Keratinocyte (primary cell): Measurements from ENCODE around the gene RMP24.

ENCODE experiments used
- DNase-seq: peaks from one replicate; pipeline ENCODE4 v3.0.0-alpha.2; 2011; ENCODE audit warnings: low read depth, missing footprints, low spot score
- FAIRE-seq: peaks from 2 replicates; lab custom pipeline; 2011; peaks lifted over from hg19 to GRCh38; lab: Jason Lieb, UNC
- H2AFZ ChIP-seq: 2 replicates; pipeline ENCODE4 v1.6.0; 2012; ENCODE audit warnings: low read length, control low read depth, inconsistent platforms; ENCODE audit not compliant: control insufficient read depth
- H3K27ac ChIP-seq: 2 replicates; pipeline ENCODE4 v1.5.1; 2011; ENCODE audit warnings: low read length; ENCODE audit not compliant: control insufficient read depth, insufficient read depth
- H3K27me3 ChIP-seq: 3 replicates; pipeline ENCODE4 v1.6.0; 2011; ENCODE audit warnings: low read length; ENCODE audit not compliant: control insufficient read depth, insufficient read depth; ENCODE audit errors: extremely low read depth
- H3K36me3 ChIP-seq, 2 experiments: 2 replicates in 1 of 2; 3 replicates in 1 of 2; pipeline ENCODE4 v1.5.1; 2011; ENCODE audit warnings: low read length in 2 of 2, mild to moderate bottlenecking in 1 of 2; ENCODE audit not compliant: control insufficient read depth in 2 of 2, insufficient read depth in 2 of 2; ENCODE audit errors: extremely low read depth in 1 of 2
- H3K4me1 ChIP-seq: 3 replicates; pipeline ENCODE4 v1.5.1; 2011; ENCODE audit warnings: low read length; ENCODE audit not compliant: control insufficient read depth, insufficient read depth; ENCODE audit errors: extremely low read depth
- H3K4me2 ChIP-seq: 3 replicates; pipeline ENCODE4 v1.6.0; 2011; ENCODE audit warnings: low read depth, low read length; ENCODE audit not compliant: control insufficient read depth, insufficient read depth; ENCODE audit errors: extremely low read depth
- H3K4me3 ChIP-seq, 3 experiments: fragments of 200-600 bp in 1 of 3; sonication (generic) in 1 of 3; 2 replicates in 2 of 3; 3 replicates in 1 of 3; pipeline ENCODE4 v1.5.1; 2011 to 2016; ENCODE audit warnings: low read length in 3 of 3, mild to moderate bottlenecking in 3 of 3, control low read depth in 2 of 3, inconsistent platforms in 1 of 3, low read depth in 1 of 3, mixed read lengths in 1 of 3, mixed run types in 1 of 3, moderate library complexity in 1 of 3; ENCODE audit not compliant: control insufficient read depth in 2 of 3, insufficient read depth in 2 of 3; ENCODE audit errors: extremely low read depth in 1 of 3
- H3K79me2 ChIP-seq: 2 replicates; pipeline ENCODE4 v1.6.0; 2012; ENCODE audit warnings: low read length; ENCODE audit not compliant: control insufficient read depth, insufficient read depth
- H3K9ac ChIP-seq: 3 replicates; pipeline ENCODE4 v1.6.0; 2011; ENCODE audit warnings: low read length; ENCODE audit not compliant: control insufficient read depth, insufficient read depth; ENCODE audit errors: extremely low read depth
- H3K9me1 ChIP-seq: 3 replicates; pipeline ENCODE4 v1.6.0; 2011; ENCODE audit warnings: low read length; ENCODE audit not compliant: control insufficient read depth, insufficient read depth; ENCODE audit errors: extremely low read depth
- H3K9me3 ChIP-seq: 2 replicates; pipeline ENCODE4 v1.5.1; 2012; ENCODE audit warnings: low read depth, low read length; ENCODE audit not compliant: control insufficient read depth
- H4K20me1 ChIP-seq: 3 replicates; pipeline ENCODE4 v1.6.0; 2011; ENCODE audit warnings: low read length; ENCODE audit not compliant: control insufficient read depth, insufficient read depth; ENCODE audit errors: extremely low read depth
- EZH2 ChIP-seq: IDR thresholded peaks from one replicate; pipeline ENCODE4 v1.6.1; 2012; ENCODE audit warnings: inconsistent platforms, mild to moderate bottlenecking, low read length, moderate library complexity
- dilution Hi-C: fragments of 300-500 bp; cut with MboI; formaldehyde crosslinking; loops from one replicate; pipeline ENCODE4 v1.7.0; 2020; ENCODE audit warnings: low sequenced_read_pairs; ENCODE audit not compliant: extremely low pct_ligation_motif_present
- TF ChIP-seq, protein P1 (sequence below), 3 experiments: IDR thresholded peaks in 1 of 3; conservative IDR thresholded peaks in 1 of 3; optimal IDR thresholded peaks in 1 of 3; 2 replicates in 2 of 3; 3 replicates in 1 of 3; pipeline versions ENCODE3 to v1.5.1; 2011; ENCODE audit warnings: low read length in 3 of 3, mild to moderate bottlenecking in 3 of 3, moderate library complexity in 2 of 3, control low read depth in 1 of 3, inconsistent platforms in 1 of 3; ENCODE audit not compliant: insufficient read depth in 2 of 3; ENCODE audit errors: extremely low read depth in 1 of 3

The RMP24 gene

GRCh38 chr18:36006997-36007396, 34.5 kb downstream of the RMP24 start:
- no peak for DNase-seq
- H3K36me3 ChIP-seq: no peaks in the 10 kb centered on the region
- H3K9ac ChIP-seq: no peak overlapping the region
- H4K20me1 ChIP-seq: no peaks in the 10 kb centered on the region
- H3K27me3 ChIP-seq: no peaks in the 10 kb centered on the region
- no peaks in the 10 kb centered on the region for H3K9me1 ChIP-seq
- dilution Hi-C loops: no loop called here
- no peak overlapping the region for H2AFZ ChIP-seq
- no peak for FAIRE-seq
- no peak overlapping the region for H3K27ac ChIP-seq
- no peak for TF ChIP-seq EZH2
- TF ChIP-seq, protein P1, sequence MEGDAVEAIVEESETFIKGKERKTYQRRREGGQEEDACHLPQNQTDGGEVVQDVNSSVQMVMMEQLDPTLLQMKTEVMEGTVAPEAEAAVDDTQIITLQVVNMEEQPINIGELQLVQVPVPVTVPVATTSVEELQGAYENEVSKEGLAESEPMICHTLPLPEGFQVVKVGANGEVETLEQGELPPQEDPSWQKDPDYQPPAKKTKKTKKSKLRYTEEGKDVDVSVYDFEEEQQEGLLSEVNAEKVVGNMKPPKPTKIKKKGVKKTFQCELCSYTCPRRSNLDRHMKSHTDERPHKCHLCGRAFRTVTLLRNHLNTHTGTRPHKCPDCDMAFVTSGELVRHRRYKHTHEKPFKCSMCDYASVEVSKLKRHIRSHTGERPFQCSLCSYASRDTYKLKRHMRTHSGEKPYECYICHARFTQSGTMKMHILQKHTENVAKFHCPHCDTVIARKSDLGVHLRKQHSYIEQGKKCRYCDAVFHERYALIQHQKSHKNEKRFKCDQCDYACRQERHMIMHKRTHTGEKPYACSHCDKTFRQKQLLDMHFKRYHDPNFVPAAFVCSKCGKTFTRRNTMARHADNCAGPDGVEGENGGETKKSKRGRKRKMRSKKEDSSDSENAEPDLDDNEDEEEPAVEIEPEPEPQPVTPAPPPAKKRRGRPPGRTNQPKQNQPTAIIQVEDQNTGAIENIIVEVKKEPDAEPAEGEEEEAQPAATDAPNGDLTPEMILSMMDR (optimal IDR thresholded peaks at IDR 0.05 in 1 of 3, IDR thresholded peaks at IDR 0.05 in 1 of 3, conservative IDR thresholded peaks at IDR 0.05 in 1 of 3; ENCODE audit: extremely low read depth in 1 of 3, insufficient read depth in 2 of 3, low read length in 3 of 3): no peak
- H3K79me2 ChIP-seq: no peaks in the 10 kb centered on the region
- no peaks in the 10 kb centered on the region for H3K9me3 ChIP-seq
- no peak overlapping the region for H3K4me2 ChIP-seq
- H3K4me3 ChIP-seq: no peak overlapping the region
- H3K4me1 ChIP-seq: no peaks in the 10 kb centered on the region

- H3K9me1 ChIP-seq: no peaks in the 10 kb centered on the region
- dilution Hi-C loops: no loop called here
- H3K27me3 ChIP-seq: no peaks in the 10 kb centered on the region
- DNase-seq (no peak), FAIRE-seq (no peak)
- no peak overlapping the region for H3K4me3 ChIP-seq
- H3K27ac ChIP-seq: no peak overlapping the region
- no peak overlapping the region for H2AFZ ChIP-seq
- H3K9ac ChIP-seq: no peak overlapping the region
- H3K9me3 ChIP-seq: no peaks in the 10 kb centered on the region
- no peaks in the 10 kb centered on the region for H4K20me1 ChIP-seq
- no peaks in the 10 kb centered on the region for H3K79me2 ChIP-seq
- no peaks in the 10 kb centered on the region for H3K4me1 ChIP-seq
- no peaks in the 10 kb centered on the region for H3K36me3 ChIP-seq
- no peak for TF ChIP-seq EZH2
- TF ChIP-seq, protein P1 (optimal IDR thresholded peaks at IDR 0.05 in 1 of 3, IDR thresholded peaks at IDR 0.05 in 1 of 3, conservative IDR thresholded peaks at IDR 0.05 in 1 of 3; ENCODE audit: extremely low read depth in 1 of 3, insufficient read depth in 2 of 3, low read length in 3 of 3): no peak
- H3K4me2 ChIP-seq: no peak overlapping the region
Measured at GRCh38 chr18:36009214-36009613, 36.7 kb downstream of the RMP24 start.
